ENCODE results near the gene OSTF1. TPM values are rescaled to one million over a fixed set of nuclear protein-coding genes. Genes with fewer than 3 reads are reported as not detected.

Gene OSTF1
- total RNA-seq, 1 experiment from 2014 or later, result 17.8 TPM

- Mint-ChIP-seq H3K4me1 (no peaks in the 10 kb centered on the region), H3K4me3 (no peak overlapping the region), H3K27ac (no peak overlapping the region), H3K27me3 (ENCODE audit: low read depth) (no peaks in the 10 kb centered on the region), H3K9me3 (peaks cover 11% of the 10 kb centered on the region), H3K36me3 (0 out of 2 replicates have a peak, but pooled peaks cover 2% of the 10 kb centered on the region)
- DNase-seq (ENCODE audit: low spot score) (no peak), ATAC-seq (no peak)
- ChIA-PET CTCF (interaction anchor here (1.3 kb wide), 1 partner anchor 19 kb away, joined by 6 read pairs; the partner anchor contains the start of gene CARNMT1), POLR2A (no interaction called here)
- TF ChIP-seq NR3C1 (CRISPR knock-in tag; conservative IDR thresholded peaks at IDR 0.05; ENCODE audit: low read depth) (no peak), ZNF671 (CRISPR knock-in tag; IDR thresholded peaks at IDR 0.05) (no peak), SOX15 (CRISPR knock-in tag; IDR thresholded peaks at IDR 0.05) (no peak), RORB (CRISPR knock-in tag; IDR thresholded peaks at IDR 0.05) (no peak), ZNF232 (CRISPR knock-in tag; IDR thresholded peaks at IDR 0.05) (no peak), ZBTB43 (CRISPR knock-in tag; IDR thresholded peaks at IDR 0.05) (no peak), NR2C2 (CRISPR knock-in tag; IDR thresholded peaks at IDR 0.05) (no peak), MXD4 (CRISPR knock-in tag; IDR thresholded peaks at IDR 0.05; ENCODE audit: borderline replicate concordance) (no peak), CREM (CRISPR knock-in tag; IDR thresholded peaks at IDR 0.05) (no peak), MAX (CRISPR knock-in tag; IDR thresholded peaks at IDR 0.05) (no peak), OVOL2 (CRISPR knock-in tag; IDR thresholded peaks at IDR 0.05; ENCODE audit: borderline replicate concordance) (no peak), ZNF138 (CRISPR knock-in tag; conservative IDR thresholded peaks at IDR 0.05) (no peak), NFYB (CRISPR knock-in tag; conservative IDR thresholded peaks at IDR 0.05; ENCODE audit: low read depth) (no peak), TEAD1 (CRISPR knock-in tag; IDR thresholded peaks at IDR 0.05) (no peak), TP53 (CRISPR knock-in tag; IDR thresholded peaks at IDR 0.05) (no peak), NR1H2 (CRISPR knock-in tag; IDR thresholded peaks at IDR 0.05) (no peak), ZNF425 (CRISPR knock-in tag; conservative IDR thresholded peaks at IDR 0.05) (no peak), E2F1 (CRISPR knock-in tag; IDR thresholded peaks at IDR 0.05) (no peak), CTCF (IDR thresholded peaks at IDR 0.05) (no peak), ATF1 (CRISPR knock-in tag; IDR thresholded peaks at IDR 0.05) (no peak)
Measured at GRCh38 chr9:75046725-75047345, 41.5 kb upstream of the OSTF1 start.

GRCh38 chr9:75047506-75047905 lies 40.8 kb upstream of the OSTF1 start:
- POLR2A ChIA-PET, result no interaction called here
- no peak for DNase-seq (ENCODE audit: low spot score)

More at GRCh38 chr9:75047506-75047905, 40.8 kb upstream of the OSTF1 start:
- Mint-ChIP-seq H3K9me3 (peaks cover 14% of the 10 kb centered on the region), H3K36me3 (0 out of 2 replicates have a peak, but pooled peaks cover 2% of the 10 kb centered on the region), H3K27ac (no peak overlapping the region), H3K27me3 (ENCODE audit: low read depth) (no peaks in the 10 kb centered on the region; the same call in 1 of the 2 replicates), H3K4me1 (no peaks in the 10 kb centered on the region), H3K4me3 (no peak overlapping the region)
- TF ChIP-seq ATF2 (CRISPR knock-in tag; IDR thresholded peaks at IDR 0.05; ENCODE audit: borderline replicate concordance, low read depth) (no peak), PRRX2 (CRISPR knock-in tag; IDR thresholded peaks at IDR 0.05) (no peak), NR2C2 (CRISPR knock-in tag; IDR thresholded peaks at IDR 0.05) (no peak)
- ATAC-seq, result no peak
- CTCF ChIA-PET, result interaction anchor here (1.3 kb wide), 1 partner anchor 20 kb away, joined by 6 read pairs; the partner anchor contains the start of gene CARNMT1

All from WTC11 (cell line).